Esophagus muscularis mucosa (tissue), 3 donors: ENCODE measurements around the gene GFY.

ENCODE experiments used
- POLR2A ChIP-seq: fragments of 450-650 bp; IDR thresholded peaks from one replicate; pipeline ENCODE4 v1.6.1; 2017; ENCODE audit warnings: antibody characterized with exemption, moderate library complexity, mild to moderate bottlenecking, low read depth
- TF ChIP-seq, protein P1 (sequence below), 3 experiments: fragments of 200-600 bp in 2 of 3; fragments of 450-650 bp in 1 of 3; sonication (generic) in 2 of 3; IDR thresholded peaks; one replicate each; pipeline ENCODE4 v1.5.1; 2017 to 2019; ENCODE audit warnings: antibody characterized with exemption in 3 of 3, mild to moderate bottlenecking in 2 of 3, moderate library complexity in 1 of 3

DNA sequence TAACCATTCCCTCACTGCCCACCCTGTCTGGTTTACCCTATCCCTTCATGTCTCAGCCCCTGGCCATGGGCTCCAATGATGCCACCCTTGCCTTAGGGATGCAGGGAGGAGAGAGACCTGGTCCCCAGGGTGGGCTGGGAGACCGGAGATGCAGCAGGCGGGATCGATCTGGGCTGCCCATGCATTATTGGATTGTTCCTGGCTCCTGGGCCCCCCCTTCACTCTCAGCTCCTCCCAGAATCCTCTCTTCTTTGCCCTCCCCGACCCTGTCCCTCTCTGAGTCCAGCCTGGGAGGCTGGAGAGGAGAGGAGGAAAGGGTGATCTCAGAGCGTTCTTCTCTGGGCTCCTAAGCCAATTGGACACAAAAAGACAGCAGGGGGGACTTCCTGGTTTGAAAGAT is 31.3 kb upstream of the GFY start:
- TF ChIP-seq, protein P1, sequence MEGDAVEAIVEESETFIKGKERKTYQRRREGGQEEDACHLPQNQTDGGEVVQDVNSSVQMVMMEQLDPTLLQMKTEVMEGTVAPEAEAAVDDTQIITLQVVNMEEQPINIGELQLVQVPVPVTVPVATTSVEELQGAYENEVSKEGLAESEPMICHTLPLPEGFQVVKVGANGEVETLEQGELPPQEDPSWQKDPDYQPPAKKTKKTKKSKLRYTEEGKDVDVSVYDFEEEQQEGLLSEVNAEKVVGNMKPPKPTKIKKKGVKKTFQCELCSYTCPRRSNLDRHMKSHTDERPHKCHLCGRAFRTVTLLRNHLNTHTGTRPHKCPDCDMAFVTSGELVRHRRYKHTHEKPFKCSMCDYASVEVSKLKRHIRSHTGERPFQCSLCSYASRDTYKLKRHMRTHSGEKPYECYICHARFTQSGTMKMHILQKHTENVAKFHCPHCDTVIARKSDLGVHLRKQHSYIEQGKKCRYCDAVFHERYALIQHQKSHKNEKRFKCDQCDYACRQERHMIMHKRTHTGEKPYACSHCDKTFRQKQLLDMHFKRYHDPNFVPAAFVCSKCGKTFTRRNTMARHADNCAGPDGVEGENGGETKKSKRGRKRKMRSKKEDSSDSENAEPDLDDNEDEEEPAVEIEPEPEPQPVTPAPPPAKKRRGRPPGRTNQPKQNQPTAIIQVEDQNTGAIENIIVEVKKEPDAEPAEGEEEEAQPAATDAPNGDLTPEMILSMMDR (IDR thresholded peaks at IDR 0.05) = no peak
- TF ChIP-seq POLR2A = no peak
